GM21367 (cell line): Measurements from ENCODE around the gene NAXD.

Experiments
- ATAC-seq: cut with Tn5 transposase; IDR thresholded peaks from one replicate; pipeline ENCODE4 v1.9.1; 2021; ENCODE audit not compliant: unreplicated experiment

The NAXD gene

DNA sequence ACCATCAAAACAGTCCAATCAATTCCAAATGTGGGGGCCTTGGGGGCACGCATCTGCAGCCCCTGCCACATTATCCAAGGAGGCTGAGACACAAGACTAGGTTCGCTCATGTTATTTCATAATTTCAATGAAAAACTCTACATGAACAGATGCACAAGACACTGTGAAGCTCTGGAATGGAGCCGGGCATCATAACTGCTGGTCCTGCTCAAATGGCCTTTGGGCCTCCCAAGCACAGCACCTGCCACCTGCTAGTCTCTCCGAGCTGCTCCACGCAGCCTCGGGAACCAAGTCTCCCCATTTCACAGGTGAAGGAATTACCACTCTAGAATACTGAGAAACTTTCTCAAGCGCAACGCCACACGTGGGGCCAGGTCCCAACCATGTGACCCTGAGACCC lies 73.7 kb downstream of the NAXD start:
- ATAC-seq, result no peak
